Osteoblast (primary cell): ENCODE measurements around the gene VMP1. TPM values are rescaled to one million over a fixed set of nuclear protein-coding genes. Genes with fewer than 3 reads are reported as not detected.

Experiments
- DNase-seq: peaks from one replicate; pipeline ENCODE4 v3.0.0; 2011; ENCODE audit warnings: low spot score, mixed read lengths; ENCODE audit not compliant: insufficient read length; ENCODE audit errors: missing footprints
- H2AFZ ChIP-seq: 2 replicates; pipeline ENCODE4 v1.6.0; 2011; ENCODE audit warnings: mild to moderate bottlenecking, low read length
- H3K27ac ChIP-seq: 2 replicates; pipeline ENCODE4 v1.5.1; 2011; ENCODE audit warnings: mild to moderate bottlenecking, low read depth, low read length, moderate library complexity
- H3K27me3 ChIP-seq: 2 replicates; pipeline ENCODE4 v1.6.0; 2012; ENCODE audit warnings: mild to moderate bottlenecking, control low read depth, inconsistent platforms, low read length, moderate library complexity; ENCODE audit not compliant: insufficient read depth
- H3K36me3 ChIP-seq: 2 replicates; pipeline ENCODE4 v1.5.1; 2011; ENCODE audit warnings: mild to moderate bottlenecking, low read length, control low read depth, moderate library complexity; ENCODE audit not compliant: insufficient read depth
- H3K4me1 ChIP-seq: 2 replicates; pipeline ENCODE4 v1.5.1; 2011; ENCODE audit warnings: mild to moderate bottlenecking, low read length, control low read depth, moderate library complexity; ENCODE audit not compliant: insufficient read depth
- H3K4me2 ChIP-seq: 2 replicates; pipeline ENCODE4 v1.6.0; 2011; ENCODE audit warnings: mild to moderate bottlenecking, low read length; ENCODE audit not compliant: insufficient read depth
- H3K4me3 ChIP-seq: fragments of 200-600 bp; sonication (generic); 3 replicates; pipeline ENCODE4 v1.5.1; 2012; ENCODE audit warnings: mild to moderate bottlenecking, low read length, inconsistent platforms; ENCODE audit not compliant: insufficient read depth
- H3K79me2 ChIP-seq: 2 replicates; pipeline ENCODE4 v1.6.0; 2012; ENCODE audit warnings: mild to moderate bottlenecking, low read length, control low read depth, inconsistent platforms; ENCODE audit not compliant: insufficient read depth
- H3K9me3 ChIP-seq: 2 replicates; pipeline ENCODE4 v1.5.1; 2011; ENCODE audit warnings: low read depth, low read length, control low read depth
- H4K20me1 ChIP-seq: 2 replicates; pipeline ENCODE4 v1.6.0; 2012; ENCODE audit warnings: mild to moderate bottlenecking, low read length, control low read depth; ENCODE audit not compliant: insufficient read depth
- CTCF ChIP-seq: IDR thresholded peaks from 2 replicates; pipeline ENCODE4 v1.5.1; 2011; ENCODE audit warnings: mild to moderate bottlenecking, low read depth, low read length, moderate library complexity; ENCODE audit errors: extremely low read depth
- total RNA-seq: library from RNA; depleted of rRNA; stranded (reverse); fragments of >200 nt; gene quantifications from 2 replicates; pipeline ENCODE4 v1.2.3, GENCODE V29; 2012

Gene VMP1
- total RNA-seq, 1 donor = 415 TPM

GRCh38 chr17:59695945-59696681 is 11.3 kb upstream of the VMP1 start:
- Histone ChIP-seq H3K4me3 (no peak overlapping the region), H3K79me2 (peaks cover 91% of the 10 kb centered on the region), H3K36me3 (peaks cover 93% of the 10 kb centered on the region), H3K9me3 (no peaks in the 10 kb centered on the region), H2AFZ (no peak overlapping the region), H3K4me2 (no peak overlapping the region), H4K20me1 (peaks cover 41% of the 10 kb centered on the region), H3K27me3 (no peaks in the 10 kb centered on the region), H3K4me1 (no peaks in the 10 kb centered on the region), H3K27ac (peak overlapping the region; percentile 28)
- TF ChIP-seq CTCF = no peak
- no peak for DNase-seq

GRCh38 chr17:59696682-59697277 is 10.7 kb upstream of the VMP1 start:
- no peak overlapping the region for H2AFZ ChIP-seq
- peaks cover 43% of the 10 kb centered on the region for H4K20me1 ChIP-seq
- no peaks in the 10 kb centered on the region for H3K27me3 ChIP-seq
- peaks cover 93% of the 10 kb centered on the region for H3K79me2 ChIP-seq
- peaks cover 87% of the 10 kb centered on the region for H3K36me3 ChIP-seq
- H3K27ac ChIP-seq = peak overlapping the region; percentile 28
- no peak overlapping the region for H3K4me3 ChIP-seq
- no peak overlapping the region for H3K4me2 ChIP-seq
- DNase-seq = no peak
- no peaks in the 10 kb centered on the region for H3K9me3 ChIP-seq
- TF ChIP-seq CTCF = no peak
- H3K4me1 ChIP-seq = no peaks in the 10 kb centered on the region

GRCh38 chr17:59698143-59698542 is 9.3 kb upstream of the VMP1 start:
- Histone ChIP-seq H3K36me3 (peaks cover 76% of the 10 kb centered on the region), H2AFZ (no peak overlapping the region), H3K79me2 (peaks cover 97% of the 10 kb centered on the region), H3K27ac (no peak overlapping the region), H3K4me2 (no peak overlapping the region), H4K20me1 (peaks cover 47% of the 10 kb centered on the region), H3K9me3 (no peaks in the 10 kb centered on the region), H3K27me3 (no peaks in the 10 kb centered on the region), H3K4me1 (no peaks in the 10 kb centered on the region), H3K4me3 (no peak overlapping the region)
- DNase-seq = no peak
- no peak for TF ChIP-seq CTCF

- no peaks in the 10 kb centered on the region for H3K9me3 ChIP-seq
- H3K27ac ChIP-seq = no peak overlapping the region
- H3K79me2 ChIP-seq = peaks cover 98% of the 10 kb centered on the region
- H3K27me3 ChIP-seq = no peaks in the 10 kb centered on the region
- TF ChIP-seq CTCF = no peak
- no peak overlapping the region for H3K4me3 ChIP-seq
- peaks cover 49% of the 10 kb centered on the region for H4K20me1 ChIP-seq
- H2AFZ ChIP-seq = no peak overlapping the region
- no peak overlapping the region for H3K4me2 ChIP-seq
- H3K4me1 ChIP-seq = no peaks in the 10 kb centered on the region
- peaks cover 67% of the 10 kb centered on the region for H3K36me3 ChIP-seq
- no peak for DNase-seq
Measured at GRCh38 chr17:59699218-59699617, 8.2 kb upstream of the VMP1 start.
